ENCODE data around the gene HDGF.

HDGF gene

GRCh38 chr1:156706657-156707416 is 44.6 kb downstream of the HDGF start:
- H3K4me3 ChIP-seq (ENCODE audit: low read depth, low read length), result peak overlapping the region; percentile 9
- TF ChIP-seq CTCF (IDR thresholded peaks at IDR 0.05; ENCODE audit: low read depth, low read length, missing control alignments), result no peak
- in situ Hi-C loops (cut with HindIII; ENCODE audit: low sequenced_read_pairs), result no loop called here
- DNase-seq (ENCODE audit: low read depth), result no peak

- H3K4me3 ChIP-seq (ENCODE audit: low read depth, low read length), result peak overlapping the region; percentile 32
- in situ Hi-C loops (cut with HindIII; ENCODE audit: low sequenced_read_pairs), result no loop called here
- peak; percentile 72 for TF ChIP-seq CTCF (IDR thresholded peaks at IDR 0.05; ENCODE audit: low read depth, low read length, missing control alignments)
- DNase-seq (ENCODE audit: low read depth), result no peak
These were observed 45.4 kb downstream of the HDGF start for GRCh38 chr1:156705918-156706656.

DNA sequence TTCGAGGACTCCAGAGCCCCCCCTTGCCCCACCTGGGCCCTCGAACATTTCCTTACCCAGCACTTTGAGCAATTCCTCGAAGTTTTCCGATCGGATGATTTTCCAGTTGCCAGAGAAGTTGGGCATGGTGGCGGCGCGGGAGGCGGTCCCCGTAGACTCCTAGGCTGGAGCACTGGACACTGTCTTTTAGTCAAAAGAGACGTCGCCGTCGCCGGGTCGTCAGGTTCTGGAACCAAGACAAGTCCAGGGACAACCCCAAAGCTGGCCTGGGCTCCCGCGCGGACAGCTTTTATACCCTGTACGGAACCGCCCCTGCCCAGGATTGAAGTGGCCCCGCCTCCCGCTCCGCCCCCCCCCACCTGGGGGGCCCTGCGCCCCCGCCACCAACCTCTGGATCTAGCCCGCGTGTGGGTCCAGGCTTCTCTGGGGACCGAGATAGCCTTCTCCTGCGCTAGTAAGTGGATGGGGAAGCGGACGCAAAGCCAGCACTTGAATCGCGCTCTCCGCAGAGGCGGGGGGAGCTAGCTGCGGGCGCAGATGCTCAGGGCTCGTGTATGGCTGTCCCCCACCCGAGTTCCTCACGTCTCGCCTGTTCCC is 46.1 kb downstream of the HDGF start, which contains the start of gene CRABP2:
Gene CRABP2 (minus strand): TSS at position 263 of the 597 bp plus-strand sequence. CDS start 137 bp downstream, at position 126.
- no peak for TF ChIP-seq CTCF (IDR thresholded peaks at IDR 0.05; ENCODE audit: low read depth, low read length, missing control alignments)
- peak within 1 kb of the TSS; percentile 32 for H3K4me3 ChIP-seq (ENCODE audit: low read depth, low read length)
- in situ Hi-C loops (cut with HindIII; ENCODE audit: low sequenced_read_pairs), result no loop called here
- no peak for DNase-seq (ENCODE audit: low read depth)

DNA sequence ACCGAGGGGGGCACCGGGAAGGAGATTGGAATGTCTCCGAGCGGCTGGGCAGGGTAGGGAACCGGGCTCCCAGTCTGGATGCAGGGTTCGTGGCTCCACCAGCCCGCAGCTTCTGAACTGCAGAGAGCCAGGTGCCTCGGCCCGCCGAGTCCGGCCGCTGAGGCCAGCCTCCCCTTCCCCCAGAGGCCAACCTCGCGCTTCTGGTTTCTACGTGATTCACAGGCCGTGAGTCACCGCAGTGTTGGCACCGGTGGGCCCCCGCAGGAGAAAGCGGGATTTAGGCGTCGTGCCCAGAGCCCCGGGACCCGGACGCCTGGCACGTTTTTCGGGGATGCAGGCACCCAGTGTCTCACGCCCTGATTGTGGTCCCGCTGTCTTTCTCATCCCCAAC is 46.5 kb downstream of the HDGF start:
- no peak for DNase-seq (ENCODE audit: low read depth)
- in situ Hi-C loops (cut with HindIII; ENCODE audit: low sequenced_read_pairs), result no loop called here
- no peak for TF ChIP-seq CTCF (IDR thresholded peaks at IDR 0.05; ENCODE audit: low read depth, low read length, missing control alignments)
- H3K4me3 ChIP-seq (ENCODE audit: low read depth, low read length), result peak overlapping the region; percentile 32

- DNase-seq (ENCODE audit: low read depth), result no peak
- no peak for TF ChIP-seq CTCF (IDR thresholded peaks at IDR 0.05; ENCODE audit: low read depth, low read length, missing control alignments)
- in situ Hi-C loops (cut with HindIII; ENCODE audit: low sequenced_read_pairs), result no loop called here
- peak overlapping the region; percentile 32 for H3K4me3 ChIP-seq (ENCODE audit: low read depth, low read length)
These were observed 47.2 kb downstream of the HDGF start for GRCh38 chr1:156704166-156704711.

- in situ Hi-C loops (cut with HindIII; ENCODE audit: low sequenced_read_pairs), result no loop called here
- TF ChIP-seq CTCF (IDR thresholded peaks at IDR 0.05; ENCODE audit: low read depth, low read length, missing control alignments), result no peak
- no peak overlapping the region for H3K4me3 ChIP-seq (ENCODE audit: low read depth, low read length)
- no peak for DNase-seq (ENCODE audit: low read depth)
These were observed 47.7 kb downstream of the HDGF start for GRCh38 chr1:156703741-156704140.
